A549 treated with GW870086 at 1 μM for 4 hours (cell line): Measurements from ENCODE around the gene BHLHA15. TPM values are rescaled to one million over a fixed set of nuclear protein-coding genes. Genes with fewer than 3 reads are reported as not detected.

Source experiments
- total RNA-seq: library from RNA; stranded (reverse); fragments of 200-300 nt; extraction: Qiagen RNA extraction; gene quantifications from 5 replicates; pipeline ENCODE4 v1.2.3, GENCODE V29; 2022; ENCODE audit warnings: low read depth

The BHLHA15 gene
- total RNA-seq: 0.33 to 0.94 TPM (median 0.54 TPM) in 5 replicates

DNA sequence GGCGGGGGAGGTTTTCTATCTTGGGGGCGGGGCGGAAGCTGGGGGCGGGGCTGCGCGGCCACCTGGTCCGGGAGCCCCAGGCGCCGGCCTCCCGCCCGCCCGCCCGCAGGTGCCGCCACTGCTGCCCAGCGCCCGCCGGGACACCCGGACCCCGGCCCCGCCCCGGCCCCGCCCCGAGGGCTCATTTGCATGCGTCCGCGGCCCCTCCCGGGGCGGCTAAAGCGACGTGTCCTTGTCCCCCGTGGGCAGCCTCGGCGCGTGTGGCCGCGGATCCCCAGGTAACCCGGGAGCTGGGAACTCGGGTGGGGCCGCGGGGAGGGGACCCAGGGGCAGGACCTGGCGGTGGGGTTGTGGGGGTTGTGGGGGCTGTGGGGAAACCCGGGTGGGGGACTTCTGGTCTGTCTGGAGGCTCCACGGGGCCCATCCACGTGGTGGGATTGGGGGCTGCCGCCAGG is at the start of gene BHLHA15:
TSS of gene BHLHA15 (plus strand) at position 219 of the 455 bp plus-strand sequence. CDS start 871 bp downstream, outside the sequence.

DNA sequence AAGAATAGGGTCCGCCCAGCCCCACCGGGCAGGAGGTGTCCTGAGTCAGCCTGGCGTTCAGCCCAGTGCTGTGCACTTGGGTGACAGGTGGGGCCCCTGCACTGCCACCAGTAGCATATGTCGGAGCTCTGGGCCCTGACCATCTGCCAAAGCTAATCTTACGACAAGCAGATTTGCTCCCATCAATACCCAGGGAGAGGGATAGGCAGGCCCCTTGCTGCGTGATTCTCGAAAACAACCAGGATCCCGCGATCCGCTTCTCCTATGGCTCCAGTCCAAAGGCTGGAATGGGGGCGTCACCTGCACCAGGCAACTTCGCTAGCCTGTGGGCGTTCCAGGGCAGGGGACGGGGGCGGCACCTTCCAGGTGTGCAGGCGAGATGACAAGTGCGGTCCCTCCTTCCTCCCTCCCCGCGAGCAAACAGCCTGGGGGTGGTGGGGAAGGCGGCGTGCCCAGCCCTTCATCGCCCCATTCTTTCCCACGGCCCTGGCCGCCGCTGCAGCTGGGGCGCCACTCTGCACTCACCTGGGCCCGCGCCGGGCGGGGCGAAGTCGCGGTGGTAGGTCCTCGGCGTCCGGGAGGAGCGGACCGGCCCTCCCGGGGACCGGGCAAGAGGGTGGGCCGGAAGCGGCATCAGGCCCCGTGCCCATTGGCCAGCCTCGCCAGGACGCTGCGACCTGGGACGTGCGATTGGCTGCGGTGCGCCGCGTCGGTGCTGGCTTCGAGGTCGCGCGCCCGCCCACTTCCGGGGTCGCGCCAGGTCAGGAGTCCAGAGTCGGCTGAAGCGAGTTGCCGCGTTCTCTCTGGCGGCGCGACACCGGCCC is 40.6 kb downstream of the BHLHA15 start, which contains the start of gene TECPR1:
TSS of gene TECPR1 (minus strand) at position 632 of the 824 bp plus-strand sequence. CDS start 6,086 bp downstream, outside the sequence.

Other genes starting within 250 kb of the BHLHA15 start
- gene OCM2, start 221.2 kb upstream of the BHLHA15 start, total RNA-seq: not detected in 5 replicates
- gene LMTK2, start 104.6 kb upstream of the BHLHA15 start, total RNA-seq: 7.9 to 11.5 TPM (median 10.4 TPM) in 5 replicates
- gene TECPR1, start 40.8 kb downstream of the BHLHA15 start, total RNA-seq: 5.3 to 10.3 TPM (median 6.5 TPM) in 5 replicates
- gene BRI3, start 70.2 kb downstream of the BHLHA15 start, total RNA-seq: 99.6 to 203 TPM (median 162 TPM) in 5 replicates
- gene BAIAP2L1, start 189.7 kb downstream of the BHLHA15 start, total RNA-seq: 45.7 to 57.5 TPM (median 53.0 TPM) in 5 replicates